Measurements from ENCODE around the gene MACF1.

The MACF1 gene

DNA sequence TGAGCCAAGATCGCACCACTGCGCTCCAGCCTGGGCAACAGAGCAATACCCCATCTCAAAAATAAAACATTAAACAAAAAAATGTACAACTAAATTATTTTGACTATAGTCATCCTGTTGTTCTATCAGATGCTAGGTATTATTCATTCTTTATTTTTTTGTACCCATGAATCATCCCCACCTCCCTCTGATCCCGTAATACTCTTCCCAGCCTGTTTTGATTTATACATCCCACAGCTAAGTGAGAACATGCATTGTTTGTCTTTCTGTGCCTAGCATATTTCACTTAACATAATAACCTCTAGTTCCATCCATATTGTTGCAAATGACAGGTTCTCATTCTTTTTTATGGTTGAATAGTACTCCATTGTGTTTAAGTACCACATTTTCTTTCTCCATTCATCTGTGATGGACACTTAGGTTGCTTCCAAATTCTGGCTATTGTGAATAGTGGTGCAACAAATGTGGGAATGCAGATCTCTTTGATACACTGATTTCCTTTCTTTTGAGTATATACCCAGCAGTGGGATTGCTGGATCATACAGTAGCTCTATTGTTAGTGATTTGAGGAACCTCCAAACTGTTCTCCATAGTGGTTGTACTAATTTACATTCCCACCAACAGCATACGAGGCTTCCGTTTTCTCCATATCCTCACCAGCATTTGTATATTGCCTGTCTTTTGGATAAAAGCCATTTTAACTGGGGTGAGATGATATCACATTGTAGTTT lies 84.4 kb downstream of the MACF1 start:
- ChIA-PET CTCF (interaction anchor here (1.0 to 1.9 kb wide), 3 partner anchors 11 to 97 kb away, joined by 3 to 7 read pairs (median 4); no protein-coding TSS in a partner anchor), POLR2A (no interaction called here)
- TF ChIP-seq CTCF (IDR thresholded peaks at IDR 0.05; ENCODE audit: insufficient read depth, low read length, missing control alignments), result no peak
- H3K4me3 ChIP-seq (ENCODE audit: low read depth, low read length), result no peak overlapping the region
- no peak for DNase-seq (ENCODE audit: low read depth, low spot score)

DNA sequence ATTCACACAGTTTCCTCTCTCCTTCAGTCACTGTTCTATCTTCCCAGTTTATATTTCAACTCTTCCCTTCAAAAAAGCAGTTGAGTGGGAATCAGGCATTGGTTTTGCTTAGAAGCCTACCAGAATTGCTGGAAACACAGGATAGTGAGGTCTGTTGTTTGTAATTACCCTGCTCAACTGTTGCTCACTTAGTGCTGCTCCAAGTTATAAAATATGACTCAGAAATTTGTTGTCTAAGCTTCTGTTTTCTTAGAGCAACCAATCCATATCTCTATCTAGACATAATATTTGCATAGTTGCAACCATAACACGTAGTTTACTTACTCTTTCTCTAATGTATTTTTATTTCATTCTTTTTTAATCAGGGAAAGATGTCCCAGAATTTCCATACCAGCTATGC lies 87.9 kb downstream of the MACF1 start:
- no peak for TF ChIP-seq CTCF (IDR thresholded peaks at IDR 0.05; ENCODE audit: insufficient read depth, low read length, missing control alignments)
- DNase-seq (ENCODE audit: low read depth, low spot score), result no peak
- CTCF ChIA-PET, result interaction anchor here (0.6 to 1.0 kb wide), 2 partner anchors 82 to 200 kb away, joined by 3 read pairs; no protein-coding TSS in a partner anchor
- POLR2A ChIA-PET, result no interaction called here
- H3K4me3 ChIP-seq (ENCODE audit: low read depth, low read length), result no peak overlapping the region

- CTCF ChIA-PET, result interaction anchor here (1.1 to 1.4 kb wide), 4 partner anchors 89 to 195 kb away, joined by 3 to 4 read pairs (median 3); partner anchors contain the start of gene MACF1
- POLR2A ChIA-PET, result interaction anchor here (1.0 kb wide), 1 partner anchor 89 kb away, joined by 4 read pairs; the partner anchor contains the start of gene MACF1
- TF ChIP-seq CTCF (IDR thresholded peaks at IDR 0.05; ENCODE audit: insufficient read depth, low read length, missing control alignments), result no peak
- no peak overlapping the region for H3K4me3 ChIP-seq (ENCODE audit: low read depth, low read length)
- DNase-seq (ENCODE audit: low read depth, low spot score), result no peak
Measured at GRCh38 chr1:39293375-39294070, 89.0 kb downstream of the MACF1 start.

DNA sequence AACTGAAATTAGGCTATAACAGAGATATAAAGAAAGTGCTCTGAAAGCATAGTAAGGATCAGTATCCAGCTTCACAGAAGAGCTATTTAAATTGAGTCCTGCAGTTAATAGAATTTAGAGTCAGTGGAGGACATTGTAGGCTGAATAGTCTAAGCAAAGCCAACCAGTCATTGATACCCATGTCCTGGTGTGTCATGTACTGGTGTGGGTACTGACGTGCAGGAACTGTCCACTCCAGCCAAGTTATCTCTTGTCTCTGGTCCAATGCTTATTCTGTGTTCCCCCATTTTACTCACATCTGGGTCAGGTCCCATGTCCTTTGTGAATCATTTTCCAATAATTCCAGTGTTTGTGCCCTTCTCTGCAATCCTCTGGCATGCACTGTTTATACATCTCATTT lies 90.0 kb downstream of the MACF1 start:
- no peak overlapping the region for H3K4me3 ChIP-seq (ENCODE audit: low read depth, low read length)
- DNase-seq (ENCODE audit: low read depth, low spot score), result no peak
- ChIA-PET CTCF (interaction anchor here (1.1 to 1.4 kb wide), 3 partner anchors 90 to 196 kb away, joined by 3 to 4 read pairs (median 3); partner anchors contain the start of gene MACF1), POLR2A (no interaction called here)
- TF ChIP-seq CTCF (IDR thresholded peaks at IDR 0.05; ENCODE audit: insufficient read depth, low read length, missing control alignments), result no peak

DNA sequence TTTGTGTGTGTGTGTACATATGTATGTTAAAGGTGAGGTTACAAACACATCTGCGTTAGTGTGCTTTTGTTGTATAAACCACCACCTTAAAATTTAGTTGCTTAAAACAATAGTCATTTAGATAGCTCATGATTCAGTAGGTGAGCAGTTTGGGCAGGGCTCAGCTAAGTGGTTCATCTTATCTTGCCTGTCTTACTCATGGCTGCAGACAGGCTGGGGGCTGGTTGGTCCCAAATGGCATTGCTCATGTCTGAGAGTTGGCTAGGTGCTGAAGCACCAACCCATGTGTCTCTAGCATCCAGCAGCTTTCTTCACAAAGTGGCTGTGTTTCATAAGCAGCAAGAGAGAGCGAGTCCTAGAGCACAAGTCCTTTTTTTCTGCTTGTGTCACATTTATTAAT lies 91.4 kb downstream of the MACF1 start:
- POLR2A ChIA-PET, result no interaction called here
- no peak for DNase-seq (ENCODE audit: low read depth, low spot score)
- no peak overlapping the region for H3K4me3 ChIP-seq (ENCODE audit: low read depth, low read length)
- CTCF ChIA-PET, result no interaction called here
- TF ChIP-seq CTCF (IDR thresholded peaks at IDR 0.05; ENCODE audit: insufficient read depth, low read length, missing control alignments), result no peak

DNA sequence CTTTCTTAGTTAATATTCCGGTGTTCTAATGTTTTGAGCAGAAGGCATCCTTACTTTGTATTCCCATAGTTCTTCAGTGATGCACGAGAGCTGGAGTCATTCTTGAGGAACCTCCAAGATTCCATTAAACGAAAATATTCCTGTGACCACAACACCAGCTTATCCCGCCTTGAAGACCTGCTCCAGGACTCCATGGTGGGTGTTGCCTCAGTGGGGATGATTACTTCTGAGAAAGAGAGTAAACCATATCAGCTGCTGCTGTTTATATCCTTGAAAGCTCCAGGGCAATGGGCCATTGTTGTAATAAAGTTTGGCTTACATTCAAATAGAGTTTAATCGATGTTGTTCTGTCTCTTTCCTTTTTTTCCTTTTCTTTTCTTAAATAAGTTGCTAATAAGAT lies 93.1 kb downstream of the MACF1 start:
- POLR2A ChIA-PET, result no interaction called here
- H3K4me3 ChIP-seq (ENCODE audit: low read depth, low read length), result no peak overlapping the region
- CTCF ChIA-PET, result interaction anchor here (0.8 to 1.3 kb wide), 3 partner anchors 39 to 199 kb away, joined by 3 to 4 read pairs (median 3); no protein-coding TSS in a partner anchor
- DNase-seq (ENCODE audit: low read depth, low spot score), result no peak
- no peak for TF ChIP-seq CTCF (IDR thresholded peaks at IDR 0.05; ENCODE audit: insufficient read depth, low read length, missing control alignments)

All from AG04449 (cell line).